Epithelial cell of esophagus (primary cell): ENCODE data around the gene SLC10A4.

Source experiments
- DNase-seq: peaks from one replicate; pipeline ENCODE4 v3.0.0; 2010; ENCODE audit warnings: low read depth
- H3K4me3 ChIP-seq: 2 replicates; pipeline ENCODE4 v1.5.1; 2011; ENCODE audit warnings: mild to moderate bottlenecking, low read length, control low read depth
- TF ChIP-seq, protein P1 (sequence below): IDR thresholded peaks from 2 replicates; pipeline ENCODE4 v1.5.1; 2011; ENCODE audit warnings: low read depth, mild to moderate bottlenecking, low read length, control low read depth, inconsistent platforms; ENCODE audit not compliant: insufficient read depth; ENCODE audit errors: missing control alignments

The SLC10A4 gene

DNA sequence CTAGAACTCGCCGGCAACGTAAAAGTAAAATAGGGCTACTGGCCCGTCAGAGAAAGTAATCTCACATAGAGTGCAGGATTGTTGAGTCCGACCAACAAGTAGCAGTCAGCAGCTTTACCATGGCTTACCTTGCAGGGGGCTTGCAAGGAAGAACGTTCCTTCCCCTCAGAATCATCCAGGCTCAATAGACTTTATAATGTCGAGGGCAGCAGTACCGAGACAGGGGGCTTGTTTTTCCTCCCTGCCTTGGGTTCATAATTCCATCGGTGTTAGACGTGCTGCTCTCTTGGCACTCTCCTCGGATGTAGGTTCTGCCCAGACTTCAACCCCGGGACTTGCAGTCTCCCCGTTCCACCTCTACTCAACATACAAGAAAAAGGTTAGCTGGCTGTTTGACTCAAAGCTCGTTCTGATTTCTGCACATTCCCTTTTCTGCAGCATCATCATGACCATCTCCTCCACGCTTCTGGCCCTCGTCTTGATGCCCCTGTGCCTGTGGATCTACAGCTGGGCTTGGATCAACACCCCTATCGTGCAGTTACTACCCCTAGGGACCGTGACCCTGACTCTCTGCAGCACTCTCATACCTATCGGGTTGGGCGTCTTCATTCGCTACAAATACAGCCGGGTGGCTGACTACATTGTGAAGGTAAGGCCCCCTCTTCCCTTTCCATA is 1.5 kb downstream of the SLC10A4 start:
- TF ChIP-seq, protein P1, sequence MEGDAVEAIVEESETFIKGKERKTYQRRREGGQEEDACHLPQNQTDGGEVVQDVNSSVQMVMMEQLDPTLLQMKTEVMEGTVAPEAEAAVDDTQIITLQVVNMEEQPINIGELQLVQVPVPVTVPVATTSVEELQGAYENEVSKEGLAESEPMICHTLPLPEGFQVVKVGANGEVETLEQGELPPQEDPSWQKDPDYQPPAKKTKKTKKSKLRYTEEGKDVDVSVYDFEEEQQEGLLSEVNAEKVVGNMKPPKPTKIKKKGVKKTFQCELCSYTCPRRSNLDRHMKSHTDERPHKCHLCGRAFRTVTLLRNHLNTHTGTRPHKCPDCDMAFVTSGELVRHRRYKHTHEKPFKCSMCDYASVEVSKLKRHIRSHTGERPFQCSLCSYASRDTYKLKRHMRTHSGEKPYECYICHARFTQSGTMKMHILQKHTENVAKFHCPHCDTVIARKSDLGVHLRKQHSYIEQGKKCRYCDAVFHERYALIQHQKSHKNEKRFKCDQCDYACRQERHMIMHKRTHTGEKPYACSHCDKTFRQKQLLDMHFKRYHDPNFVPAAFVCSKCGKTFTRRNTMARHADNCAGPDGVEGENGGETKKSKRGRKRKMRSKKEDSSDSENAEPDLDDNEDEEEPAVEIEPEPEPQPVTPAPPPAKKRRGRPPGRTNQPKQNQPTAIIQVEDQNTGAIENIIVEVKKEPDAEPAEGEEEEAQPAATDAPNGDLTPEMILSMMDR, result no peak
- no peak overlapping the region for H3K4me3 ChIP-seq
- DNase-seq, result no peak

GRCh38 chr4:48489683-48490011 is 6.5 kb downstream of the SLC10A4 start:
- TF ChIP-seq, protein P1, result no peak
- DNase-seq, result no peak
- no peak overlapping the region for H3K4me3 ChIP-seq

DNA sequence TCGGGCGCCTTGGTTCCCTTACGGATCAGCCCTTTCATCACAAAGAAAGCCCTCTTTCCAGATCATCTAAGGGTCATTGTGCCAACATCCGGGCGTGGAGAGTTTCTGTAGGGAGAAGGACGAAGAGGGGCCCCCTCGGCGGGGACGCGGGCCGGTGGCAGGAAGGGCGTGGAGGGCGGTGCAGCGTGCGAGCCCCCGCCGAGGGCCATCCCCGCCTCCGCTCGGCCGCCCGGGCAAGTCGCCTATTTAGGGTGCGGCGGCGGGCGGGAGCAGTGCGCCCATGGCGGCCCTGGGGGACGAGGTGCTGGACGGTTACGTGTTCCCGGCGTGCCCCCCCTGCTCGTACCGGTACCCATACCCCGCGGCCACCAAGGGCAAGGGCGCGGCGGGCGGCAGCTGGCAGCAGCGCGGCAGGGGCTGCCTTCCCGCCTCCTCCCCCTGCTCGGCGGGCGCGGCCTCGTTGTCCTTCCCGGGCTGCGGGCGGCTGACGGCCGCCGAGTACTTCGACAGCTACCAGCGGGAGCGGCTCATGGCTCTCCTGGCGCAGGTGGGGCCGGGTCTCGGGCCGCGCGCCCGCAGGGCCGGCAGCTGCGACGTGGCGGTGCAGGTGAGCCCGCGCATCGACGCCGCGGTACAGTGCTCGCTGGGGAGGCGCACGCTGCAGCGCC is 7.0 kb downstream of the SLC10A4 start, which contains the start of gene ZAR1:
ZAR1 (plus strand) TSS at position 241 of the 668 bp plus-strand sequence; CDS start at position 281, 40 bp downstream.
- DNase-seq, result no peak
- H3K4me3 ChIP-seq, result no peak within 1 kb of the TSS

DNA sequence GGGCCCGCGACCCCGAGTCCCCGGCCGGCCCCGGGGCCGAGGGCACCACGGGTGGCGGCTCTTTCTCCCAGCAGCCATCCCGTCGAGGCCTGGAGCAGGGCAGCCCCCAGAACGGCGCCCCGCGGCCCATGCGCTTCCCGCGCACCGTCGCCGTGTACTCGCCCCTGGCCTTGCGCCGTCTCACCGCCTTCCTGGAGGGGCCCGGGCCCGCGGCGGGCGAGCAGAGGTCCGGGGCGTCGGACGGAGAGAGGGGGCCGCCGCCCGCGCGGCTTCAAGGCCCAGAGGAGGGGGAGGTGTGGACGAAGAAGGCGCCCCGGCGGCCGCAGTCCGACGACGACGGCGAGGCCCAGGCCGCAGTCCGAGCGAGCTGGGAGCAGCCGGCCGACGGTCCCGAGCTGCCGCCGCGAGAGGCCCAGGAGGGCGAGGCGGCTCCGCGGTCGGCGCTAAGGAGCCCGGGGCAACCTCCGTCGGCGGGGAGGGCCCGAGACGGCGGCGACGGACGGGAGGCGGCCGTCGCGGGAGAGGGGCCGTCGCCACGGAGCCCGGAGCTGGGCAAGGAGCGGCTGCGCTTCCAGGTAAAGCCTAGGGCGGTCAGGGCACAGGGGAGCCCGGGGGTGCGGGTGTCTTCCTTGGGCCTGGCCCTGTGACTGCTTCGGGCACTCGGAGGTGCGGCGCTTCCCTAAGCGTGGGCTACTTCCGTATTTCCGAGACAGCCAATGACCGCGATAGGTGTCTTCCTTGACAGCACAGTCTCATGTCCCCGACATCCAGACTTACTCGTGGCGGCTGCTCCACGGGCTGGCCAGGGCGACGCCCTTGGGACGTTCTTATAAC is 7.8 kb downstream of the SLC10A4 start:
- TF ChIP-seq, protein P1, result no peak
- H3K4me3 ChIP-seq, result no peak overlapping the region
- DNase-seq, result no peak

More for the DNA sequence above, 7.0 kb downstream of the SLC10A4 start, which contains the start of gene ZAR1:
- TF ChIP-seq, protein P1, result no peak

DNA sequence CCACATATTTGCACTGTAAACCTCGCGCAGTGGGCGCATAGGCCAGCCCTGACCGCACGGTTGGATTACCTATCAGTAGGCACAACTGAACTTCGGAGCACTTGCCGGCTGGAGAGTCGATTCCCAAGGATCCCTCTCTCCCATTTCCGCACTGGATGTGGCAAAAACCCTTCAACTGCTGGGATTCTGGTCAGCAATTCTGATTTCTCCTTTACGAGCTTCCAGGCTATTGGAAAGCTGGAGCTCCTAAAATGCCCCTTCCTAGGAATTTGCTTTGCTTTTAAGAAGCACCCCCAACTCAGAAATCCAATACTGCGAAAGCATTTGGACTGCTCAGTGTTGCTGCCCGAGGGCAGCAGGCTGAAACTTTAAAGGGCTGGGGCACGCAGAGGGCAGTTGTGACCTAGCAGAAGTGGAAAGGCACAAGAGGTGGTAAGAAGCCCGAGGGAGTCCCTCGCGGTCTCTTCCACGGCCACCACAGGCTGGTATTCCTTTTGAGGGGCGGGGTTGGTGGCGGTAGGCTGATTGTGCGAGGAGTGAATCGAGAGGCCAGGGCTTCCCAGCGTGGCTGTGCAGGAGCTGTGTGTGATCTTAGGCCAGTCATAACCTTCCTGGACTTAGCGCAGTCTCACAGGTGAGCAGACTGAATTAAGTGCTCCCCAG is 8.5 kb downstream of the SLC10A4 start:
- DNase-seq, result no peak
- TF ChIP-seq, protein P1, result no peak
- H3K4me3 ChIP-seq, result no peak overlapping the region

- TF ChIP-seq, protein P1, result no peak
- DNase-seq, result peak; percentile 14
- H3K4me3 ChIP-seq, result no peak overlapping the region
Measured at GRCh38 chr4:48493452-48494100, 10.4 kb downstream of the SLC10A4 start.
